ENCODE measurements around the gene TYMS. TPM values are rescaled to one million over a fixed set of nuclear protein-coding genes. Genes with fewer than 3 reads are reported as not detected.

The TYMS gene
- total and polyA plus RNA-seq, 12 donors = 0.32 to 19.2 (median 3.8) TPM; not detected in 1

DNA sequence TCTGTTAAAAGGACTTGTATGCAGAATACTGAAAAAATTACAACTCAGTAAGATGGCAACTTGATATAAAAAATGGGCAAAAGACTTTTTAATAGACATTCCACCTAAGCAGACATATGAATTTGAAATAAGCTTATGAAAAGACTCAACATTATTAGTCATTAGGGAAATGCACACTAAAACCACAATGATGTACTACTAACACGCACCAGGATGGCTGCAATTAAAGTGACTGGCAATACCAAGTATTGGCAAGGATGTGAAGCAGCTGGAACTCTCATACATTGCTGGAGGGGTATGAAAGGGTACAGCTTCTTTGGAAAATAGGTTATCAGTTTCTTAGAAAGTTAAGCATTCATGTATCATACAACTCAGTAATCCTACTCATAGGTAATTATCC lies 58.2 kb downstream of the TYMS start:
- Histone ChIP-seq H3K27me3 (no peaks in the 10 kb centered on the region), H3K36me3 (replicated peaks in 1 of 2) (no peaks in the 10 kb centered on the region), H3K9me3 (replicated peaks in 1 of 3) (no peaks in the 10 kb centered on the region), H3K4me3 (no peak overlapping the region), H3K4me1 (replicated peaks in 1 of 2) (no peaks in the 10 kb centered on the region), H3K27ac (no peak overlapping the region)
- WGBS, 4 donors = 87 to 91% (median 89%) methylated on average over 1 of the region's 1 CpG
- no peak for DNase-seq
- TF ChIP-seq, protein P1, sequence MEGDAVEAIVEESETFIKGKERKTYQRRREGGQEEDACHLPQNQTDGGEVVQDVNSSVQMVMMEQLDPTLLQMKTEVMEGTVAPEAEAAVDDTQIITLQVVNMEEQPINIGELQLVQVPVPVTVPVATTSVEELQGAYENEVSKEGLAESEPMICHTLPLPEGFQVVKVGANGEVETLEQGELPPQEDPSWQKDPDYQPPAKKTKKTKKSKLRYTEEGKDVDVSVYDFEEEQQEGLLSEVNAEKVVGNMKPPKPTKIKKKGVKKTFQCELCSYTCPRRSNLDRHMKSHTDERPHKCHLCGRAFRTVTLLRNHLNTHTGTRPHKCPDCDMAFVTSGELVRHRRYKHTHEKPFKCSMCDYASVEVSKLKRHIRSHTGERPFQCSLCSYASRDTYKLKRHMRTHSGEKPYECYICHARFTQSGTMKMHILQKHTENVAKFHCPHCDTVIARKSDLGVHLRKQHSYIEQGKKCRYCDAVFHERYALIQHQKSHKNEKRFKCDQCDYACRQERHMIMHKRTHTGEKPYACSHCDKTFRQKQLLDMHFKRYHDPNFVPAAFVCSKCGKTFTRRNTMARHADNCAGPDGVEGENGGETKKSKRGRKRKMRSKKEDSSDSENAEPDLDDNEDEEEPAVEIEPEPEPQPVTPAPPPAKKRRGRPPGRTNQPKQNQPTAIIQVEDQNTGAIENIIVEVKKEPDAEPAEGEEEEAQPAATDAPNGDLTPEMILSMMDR (IDR thresholded peaks at IDR 0.05) = no peak
- no peak for TF ChIP-seq POLR2A (IDR thresholded peaks at IDR 0.05)
- intact Hi-C loops (cut with DNase I) = no loop called here

DNA sequence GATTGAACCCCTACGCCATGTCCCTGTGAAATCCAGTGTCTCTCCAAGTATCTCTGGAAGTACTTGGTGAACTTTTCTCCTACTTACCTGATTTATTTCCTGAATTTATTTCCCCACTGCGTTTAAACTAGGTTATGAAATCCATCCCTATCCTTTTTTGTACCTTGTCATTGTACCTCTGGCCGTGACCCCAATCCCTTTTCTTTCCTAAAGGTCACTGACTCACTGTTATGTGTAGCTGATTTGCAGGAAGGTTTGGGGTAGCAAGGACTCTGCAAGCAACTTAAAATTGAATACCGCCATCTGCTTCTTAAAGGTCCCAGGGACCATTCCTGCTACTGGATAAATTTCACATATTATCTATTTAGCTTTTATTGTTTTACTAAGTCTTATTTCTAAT lies 59.5 kb downstream of the TYMS start:
- intact Hi-C loops (cut with DNase I) = no loop called here
- no peaks in the 10 kb centered on the region for H3K9me3 ChIP-seq (replicated peaks in 1 of 3)
- H3K27me3 ChIP-seq = no peaks in the 10 kb centered on the region
- 63 to 71% (median 67%) methylated on average over 4 of the region's 4 CpGs for WGBS, 4 donors
- no peaks in the 10 kb centered on the region for H3K36me3 ChIP-seq (replicated peaks in 1 of 2)
- TF ChIP-seq POLR2A (IDR thresholded peaks at IDR 0.05) = no peak
- TF ChIP-seq, protein P1 (IDR thresholded peaks at IDR 0.05) = no peak
- no peak overlapping the region for H3K4me3 ChIP-seq
- no peak overlapping the region for H3K27ac ChIP-seq
- no peak for DNase-seq
- no peaks in the 10 kb centered on the region for H3K4me1 ChIP-seq (replicated peaks in 1 of 2)

Other genes starting within 250 kb of the TYMS start
- gene COLEC12, start 157.0 kb upstream of the TYMS start, total RNA-seq = 10 to 100 TPM in 5 of 9 donors, 1 to 10 TPM in 4; 3.3 to 19.5 (median 13.9) TPM
- 1 to 10 TPM; 1.5 to 2.9 (median 2.8) TPM for gene COLEC12, start 157.0 kb upstream of the TYMS start, polyA plus RNA-seq
- gene CETN1, start 77.3 kb upstream of the TYMS start, total RNA-seq = not detected
- gene CETN1, start 77.3 kb upstream of the TYMS start, polyA plus RNA-seq = not detected
- 10 to 100 TPM in 1 of 9 donors, 1 to 10 TPM in 2, under 1 TPM in 3, not detected in 3; 0.18 to 19.5 (median 1.2) TPM for gene CLUL1, start 60.7 kb upstream of the TYMS start, total RNA-seq
- 1 to 10 TPM in 1 of 3 donors, under 1 TPM in 2; 0.24 to 3.8 (median 0.48) TPM for gene CLUL1, start 60.7 kb upstream of the TYMS start, polyA plus RNA-seq
- gene ENOSF1, start 55.0 kb downstream of the TYMS start, total RNA-seq = 100 to 1,000 TPM in 4 of 9 donors, 10 to 100 TPM in 5; 50.8 to 137 (median 83.1) TPM
- 100 to 1,000 TPM in 2 of 3 donors, 10 to 100 TPM in 1; 67.1 to 196 (median 195) TPM for gene ENOSF1, start 55.0 kb downstream of the TYMS start, polyA plus RNA-seq
- gene YES1, start 154.6 kb downstream of the TYMS start, total RNA-seq = 10 to 100 TPM; 35.3 to 84.1 (median 55.2) TPM
- 10 to 100 TPM; 11.5 to 33.1 (median 14.4) TPM for gene YES1, start 154.6 kb downstream of the TYMS start, polyA plus RNA-seq
- under 1 TPM in 5 of 9 donors, not detected in 4; 0.06 to 0.69 (median 0.65) TPM for gene ADCYAP1, start 247.2 kb downstream of the TYMS start, total RNA-seq
- under 1 TPM in 2 of 3 donors, not detected in 1; 0.20 to 0.37 TPM for gene ADCYAP1, start 247.2 kb downstream of the TYMS start, polyA plus RNA-seq